Gastroesophageal sphincter (tissue), 3 donors: ENCODE measurements around the gene CLASP2.

Experiments used
- POLR2A ChIP-seq, 2 donors: fragments of 450-650 bp; IDR thresholded peaks; one replicate each; pipeline ENCODE4 v1.6.1; 2017; ENCODE audit warnings: antibody characterized with exemption in 2 of 2, mild to moderate bottlenecking in 2 of 2, moderate library complexity in 1 of 2
- TF ChIP-seq, protein P1 (sequence below), 4 experiments: fragments of 200-600 bp in 2 of 4; fragments of 450-650 bp in 2 of 4; sonication (generic) in 1 of 4; IDR thresholded peaks; one replicate each; pipeline ENCODE4 v1.5.1; 2017 to 2019; ENCODE audit warnings: antibody characterized with exemption in 4 of 4, mild to moderate bottlenecking in 2 of 4, moderate library complexity in 2 of 4

DNA sequence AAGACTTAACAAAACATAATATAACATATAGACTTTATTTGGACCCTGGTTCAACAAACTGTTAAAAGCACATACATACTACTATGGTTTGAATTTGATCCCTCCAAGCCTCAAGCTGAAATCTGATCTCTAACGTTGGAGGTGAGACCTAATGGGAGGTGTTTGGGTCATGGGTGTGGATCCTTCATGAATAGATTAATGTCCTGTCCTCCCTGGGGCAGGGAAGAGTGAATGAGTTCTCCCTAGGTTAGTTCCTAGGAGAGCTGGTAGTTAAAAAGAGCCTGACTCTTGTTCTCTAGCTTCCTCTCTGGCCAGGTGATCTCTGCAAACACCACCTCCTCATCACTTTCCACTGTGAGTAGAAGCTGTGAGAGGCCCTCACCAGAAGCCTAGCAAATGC lies 36.4 kb downstream of the CLASP2 start:
- TF ChIP-seq, protein P1, sequence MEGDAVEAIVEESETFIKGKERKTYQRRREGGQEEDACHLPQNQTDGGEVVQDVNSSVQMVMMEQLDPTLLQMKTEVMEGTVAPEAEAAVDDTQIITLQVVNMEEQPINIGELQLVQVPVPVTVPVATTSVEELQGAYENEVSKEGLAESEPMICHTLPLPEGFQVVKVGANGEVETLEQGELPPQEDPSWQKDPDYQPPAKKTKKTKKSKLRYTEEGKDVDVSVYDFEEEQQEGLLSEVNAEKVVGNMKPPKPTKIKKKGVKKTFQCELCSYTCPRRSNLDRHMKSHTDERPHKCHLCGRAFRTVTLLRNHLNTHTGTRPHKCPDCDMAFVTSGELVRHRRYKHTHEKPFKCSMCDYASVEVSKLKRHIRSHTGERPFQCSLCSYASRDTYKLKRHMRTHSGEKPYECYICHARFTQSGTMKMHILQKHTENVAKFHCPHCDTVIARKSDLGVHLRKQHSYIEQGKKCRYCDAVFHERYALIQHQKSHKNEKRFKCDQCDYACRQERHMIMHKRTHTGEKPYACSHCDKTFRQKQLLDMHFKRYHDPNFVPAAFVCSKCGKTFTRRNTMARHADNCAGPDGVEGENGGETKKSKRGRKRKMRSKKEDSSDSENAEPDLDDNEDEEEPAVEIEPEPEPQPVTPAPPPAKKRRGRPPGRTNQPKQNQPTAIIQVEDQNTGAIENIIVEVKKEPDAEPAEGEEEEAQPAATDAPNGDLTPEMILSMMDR (IDR thresholded peaks at IDR 0.05) = no peak
- TF ChIP-seq POLR2A (IDR thresholded peaks at IDR 0.05) = no peak
